ENCODE data around the gene LATS1. TPM values are rescaled to one million over a fixed set of nuclear protein-coding genes. Genes with fewer than 3 reads are reported as not detected.

Gene LATS1
- total RNA-seq: 7.3 and 9.1 TPM in 2 replicates

GRCh38 chr6:149717588-149718458 is at the start of gene LATS1:
Gene LATS1 (minus strand): TSS chr6:149718101. CDS start chr6:149702126, 15,975 bp downstream.

GRCh38 chr6:149749594-149750135 is 31.8 kb upstream of the LATS1 start, which contains the start of gene PCMT1:
Gene PCMT1 (plus strand): TSS chr6:149749741. CDS start chr6:149749902, 161 bp downstream.

GRCh38 chr6:149746147-149746946 is 28.4 kb upstream of the LATS1 start, which contains the start of gene NUP43:
Gene NUP43 (minus strand): TSS chr6:149746529. CDS start chr6:149746495, 34 bp downstream.

GRCh38 chr6:149648148-149649145 is 69.5 kb downstream of the LATS1 start, which contains the start of gene KATNA1:
Gene KATNA1 (minus strand): TSS chr6:149648714. CDS start chr6:149638547, 10,167 bp downstream.

Other genes with a start within 250 kb of the LATS1 start
- under 0.01 TPM in 1 of 2 replicates, not detected in the other for gene ZC3H12D, start 233.1 kb downstream of the LATS1 start, total RNA-seq
- gene PPIL4, start 172.1 kb downstream of the LATS1 start, total RNA-seq: 21.9 and 30.2 TPM in 2 replicates
- gene GINM1, start 151.7 kb downstream of the LATS1 start, total RNA-seq: 50.7 and 51.0 TPM in 2 replicates
- gene KATNA1, start 69.4 kb downstream of the LATS1 start, total RNA-seq: 19.0 and 21.1 TPM in 2 replicates
- 16.3 and 26.2 TPM in 2 replicates for gene NUP43, start 28.4 kb upstream of the LATS1 start, total RNA-seq
- 85.9 and 91.4 TPM in 2 replicates for gene PCMT1, start 31.6 kb upstream of the LATS1 start, total RNA-seq
- 11.8 and 12.0 TPM in 2 replicates for gene LRP11, start 146.3 kb upstream of the LATS1 start, total RNA-seq
- not detected in 2 replicates for gene RAET1E, start 180.0 kb upstream of the LATS1 start, total RNA-seq
- 0.11 TPM in 1 of 2 replicates, not detected in the other for gene RAET1G, start 205.0 kb upstream of the LATS1 start, total RNA-seq
- 0.69 and 2.1 TPM in 2 replicates for gene ULBP2, start 223.9 kb upstream of the LATS1 start, total RNA-seq
- gene ULBP1, start 245.8 kb upstream of the LATS1 start, total RNA-seq: under 0.01 and 0.11 TPM in 2 replicates